Loucy (cell line): ENCODE data around the gene OR4K1.

Experiments used
- H2AFZ ChIP-seq: fragments of 200-600 bp; sonication (generic); 2 replicates; pipeline ENCODE4 v1.6.0; 2016; ENCODE audit warnings: antibody characterized with exemption, mild to moderate bottlenecking, low read length, moderate library complexity
- H3F3A ChIP-seq: fragments of 200-600 bp; 2 replicates; pipeline ENCODE4 v1.6.0; 2016; ENCODE audit warnings: antibody characterized with exemption, low read depth, mild to moderate bottlenecking
- H3K27me3 ChIP-seq: fragments of 200-600 bp; sonication (generic); 2 replicates; pipeline ENCODE4 v1.6.1; 2014; ENCODE audit warnings: low read length, mild to moderate bottlenecking; ENCODE audit not compliant: insufficient read depth, poor library complexity, severe bottlenecking
- H3K36me3 ChIP-seq: fragments of 200-600 bp; sonication (generic); 2 replicates; pipeline ENCODE4 v1.6.1; 2016; ENCODE audit warnings: low read length; ENCODE audit not compliant: insufficient read depth
- H3K4me1 ChIP-seq: fragments of 200-600 bp; sonication (generic); 2 replicates; pipeline ENCODE4 v1.5.1; 2014; ENCODE audit warnings: low read length, mild to moderate bottlenecking; ENCODE audit not compliant: insufficient read depth, poor library complexity, severe bottlenecking
- H3K4me2 ChIP-seq: fragments of 200-600 bp; sonication (generic); 2 replicates; pipeline ENCODE4 v1.6.0; 2014; ENCODE audit warnings: antibody characterized with exemption, low read length, low read depth, mild to moderate bottlenecking; ENCODE audit not compliant: poor library complexity, severe bottlenecking
- H3K4me3 ChIP-seq: fragments of 200-600 bp; sonication (generic); 2 replicates; pipeline ENCODE4 v1.5.1; 2014; ENCODE audit warnings: low read length, mild to moderate bottlenecking, mixed read lengths; ENCODE audit not compliant: poor library complexity, severe bottlenecking
- H3K79me2 ChIP-seq: fragments of 200-600 bp; sonication (generic); 2 replicates; pipeline ENCODE4 v1.6.1; 2014; ENCODE audit warnings: low read length; ENCODE audit not compliant: insufficient read depth
- H3K9ac ChIP-seq: fragments of 200-600 bp; sonication (generic); 2 replicates; pipeline ENCODE4 v1.6.0; 2014; ENCODE audit warnings: mild to moderate bottlenecking, low read depth, low read length, moderate library complexity; ENCODE audit not compliant: poor library complexity, severe bottlenecking
- H3K9me2 ChIP-seq: fragments of 200-600 bp; sonication (generic); replicated peaks from 2 replicates; pipeline ENCODE4 v1.6.1; 2016; ENCODE audit warnings: low read depth, low read length, mixed read lengths
- H3K9me3 ChIP-seq: fragments of 200-600 bp; sonication (generic); 2 replicates; pipeline ENCODE4 v1.6.1; 2014; ENCODE audit warnings: mild to moderate bottlenecking, antibody characterized with exemption, low read length, low read depth; ENCODE audit not compliant: insufficient read depth
- H4K20me1 ChIP-seq: fragments of 200-600 bp; sonication (generic); 2 replicates; pipeline ENCODE4 v1.6.0; 2014; ENCODE audit warnings: antibody characterized with exemption, low read length, mild to moderate bottlenecking; ENCODE audit not compliant: insufficient read depth, poor library complexity, severe bottlenecking
- EZH2phosphoT487 ChIP-seq: fragments of 200-600 bp; IDR thresholded peaks from 2 replicates; pipeline ENCODE4 v1.6.1; 2018; ENCODE audit warnings: antibody characterized with exemption, mild to moderate bottlenecking, moderate library complexity, borderline replicate concordance
- TF ChIP-seq, protein P1 (sequence below): fragments of 200-600 bp; sonication (generic); conservative IDR thresholded peaks from 2 replicates; pipeline ENCODE4 v1.5.1; 2014; ENCODE audit warnings: mild to moderate bottlenecking, antibody characterized with exemption, low read length

Gene OR4K1

DNA sequence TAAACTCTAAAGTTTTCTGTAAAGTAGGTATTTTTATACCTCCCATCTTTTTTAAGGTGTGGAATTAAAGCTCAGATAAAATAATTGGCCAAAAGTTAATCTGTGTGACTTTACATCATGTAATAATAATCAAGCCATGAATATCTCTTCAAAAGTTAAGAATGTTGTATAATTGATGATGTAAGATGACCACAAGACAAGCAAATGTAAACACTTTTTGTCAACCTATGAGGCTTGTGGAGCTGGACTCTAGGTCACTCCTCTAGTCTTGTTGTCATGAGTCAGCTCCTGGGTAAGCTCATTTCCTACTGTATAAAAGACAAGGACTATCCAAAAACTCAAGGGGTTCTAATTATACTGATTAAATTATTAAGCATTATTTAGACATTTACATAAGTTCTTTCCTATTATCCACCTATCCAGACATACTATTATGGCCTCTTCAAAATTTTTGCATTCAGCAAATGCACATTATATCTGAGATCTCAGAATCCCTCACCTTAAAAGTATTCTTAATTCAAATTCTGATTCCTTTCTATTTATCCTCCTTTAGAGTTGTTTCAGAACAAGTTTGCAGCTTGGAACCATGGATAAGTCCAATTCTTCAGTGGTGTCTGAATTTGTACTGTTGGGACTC lies 10.6 kb upstream of the OR4K1 start, which contains the start of gene OR4K5:
TSS of gene OR4K5 (plus strand) at position 587 of the 637 bp plus-strand sequence. CDS start at position 587, 0 bp downstream.
- H3F3A ChIP-seq = no peaks in the 10 kb centered on the region
- H3K4me1 ChIP-seq = no peaks in the 10 kb centered on the region
- TF ChIP-seq EZH2phosphoT487 = no peak
- TF ChIP-seq, protein P1, sequence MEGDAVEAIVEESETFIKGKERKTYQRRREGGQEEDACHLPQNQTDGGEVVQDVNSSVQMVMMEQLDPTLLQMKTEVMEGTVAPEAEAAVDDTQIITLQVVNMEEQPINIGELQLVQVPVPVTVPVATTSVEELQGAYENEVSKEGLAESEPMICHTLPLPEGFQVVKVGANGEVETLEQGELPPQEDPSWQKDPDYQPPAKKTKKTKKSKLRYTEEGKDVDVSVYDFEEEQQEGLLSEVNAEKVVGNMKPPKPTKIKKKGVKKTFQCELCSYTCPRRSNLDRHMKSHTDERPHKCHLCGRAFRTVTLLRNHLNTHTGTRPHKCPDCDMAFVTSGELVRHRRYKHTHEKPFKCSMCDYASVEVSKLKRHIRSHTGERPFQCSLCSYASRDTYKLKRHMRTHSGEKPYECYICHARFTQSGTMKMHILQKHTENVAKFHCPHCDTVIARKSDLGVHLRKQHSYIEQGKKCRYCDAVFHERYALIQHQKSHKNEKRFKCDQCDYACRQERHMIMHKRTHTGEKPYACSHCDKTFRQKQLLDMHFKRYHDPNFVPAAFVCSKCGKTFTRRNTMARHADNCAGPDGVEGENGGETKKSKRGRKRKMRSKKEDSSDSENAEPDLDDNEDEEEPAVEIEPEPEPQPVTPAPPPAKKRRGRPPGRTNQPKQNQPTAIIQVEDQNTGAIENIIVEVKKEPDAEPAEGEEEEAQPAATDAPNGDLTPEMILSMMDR = no peak
- no peaks in the 10 kb centered on the region for H3K9me3 ChIP-seq
- no peaks in the 10 kb centered on the region for H3K36me3 ChIP-seq
- no peaks in the 10 kb centered on the region for H4K20me1 ChIP-seq
- no peak within 1 kb of the TSS for H3K4me2 ChIP-seq
- no peaks in the 10 kb centered on the region for H3K27me3 ChIP-seq
- H3K79me2 ChIP-seq = no peaks in the 10 kb centered on the region
- H3K9ac ChIP-seq = no peak within 1 kb of the TSS
- H3K9me2 ChIP-seq = no peaks in the 10 kb centered on the region
- no peak within 1 kb of the TSS for H3K4me3 ChIP-seq
- no peak within 1 kb of the TSS for H2AFZ ChIP-seq

DNA sequence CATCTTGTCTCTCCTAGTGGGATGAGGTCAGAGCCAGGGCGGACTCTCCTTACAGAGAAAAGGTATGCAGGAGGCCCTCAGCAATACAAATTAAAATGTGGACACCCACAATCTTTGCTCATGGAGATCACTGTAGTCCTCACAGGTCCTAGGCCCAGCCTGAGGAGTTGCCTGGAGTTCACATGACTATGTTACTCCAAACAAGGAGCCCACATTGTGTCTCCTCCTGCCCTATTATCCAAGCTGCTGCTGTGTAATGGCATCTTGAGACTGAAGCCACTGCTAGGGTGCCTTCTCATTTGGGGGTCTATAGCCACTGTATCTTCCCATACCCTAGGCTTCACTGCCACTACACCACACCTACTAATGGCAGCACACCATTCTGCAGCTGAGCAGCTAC lies 11.0 kb downstream of the OR4K1 start:
- Histone ChIP-seq H3K9me3 (no peaks in the 10 kb centered on the region), H3F3A (no peaks in the 10 kb centered on the region), H3K36me3 (no peaks in the 10 kb centered on the region), H2AFZ (no peak overlapping the region), H3K9me2 (no peaks in the 10 kb centered on the region), H4K20me1 (no peaks in the 10 kb centered on the region), H3K9ac (no peak overlapping the region), H3K4me2 (no peak overlapping the region), H3K4me3 (no peak overlapping the region), H3K27me3 (no peaks in the 10 kb centered on the region), H3K4me1 (no peaks in the 10 kb centered on the region), H3K79me2 (no peaks in the 10 kb centered on the region)
- TF ChIP-seq, protein P1 = no peak
- no peak for TF ChIP-seq EZH2phosphoT487

DNA sequence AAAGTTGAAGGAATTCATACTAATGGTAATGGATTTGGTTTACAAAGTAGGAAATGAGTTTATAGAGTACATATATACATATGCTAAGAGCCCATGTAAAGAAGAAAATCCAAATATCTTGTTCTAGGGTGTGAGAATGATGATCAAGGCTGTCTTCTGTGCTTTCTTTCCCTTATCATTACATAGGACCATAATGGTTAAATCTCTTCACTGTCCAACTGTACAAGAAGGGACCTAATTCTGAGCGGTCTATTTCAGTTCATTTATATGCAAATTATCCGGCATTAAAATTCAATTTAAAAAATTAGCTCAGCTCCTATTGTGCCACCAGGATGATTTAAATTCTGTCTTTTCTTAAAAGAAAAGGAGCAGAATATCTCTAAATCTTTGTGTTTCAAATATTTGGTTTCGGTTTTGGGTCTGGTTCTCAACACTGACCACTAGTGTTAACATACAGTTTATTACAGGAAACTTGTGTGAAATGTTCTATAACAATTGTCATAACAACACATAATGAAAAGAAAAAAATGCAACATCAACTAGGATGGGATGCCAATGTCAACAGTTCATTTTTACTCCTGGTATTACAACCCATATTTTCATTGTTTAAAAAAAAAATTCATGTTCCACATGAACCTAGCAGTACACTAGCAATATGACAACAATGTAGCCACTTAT lies 16.8 kb downstream of the OR4K1 start:
- no peak overlapping the region for H3K4me3 ChIP-seq
- H3F3A ChIP-seq = no peaks in the 10 kb centered on the region
- no peaks in the 10 kb centered on the region for H3K36me3 ChIP-seq
- H3K9me2 ChIP-seq = no peaks in the 10 kb centered on the region
- no peaks in the 10 kb centered on the region for H3K4me1 ChIP-seq
- H3K27me3 ChIP-seq = no peaks in the 10 kb centered on the region
- H3K9ac ChIP-seq = no peak overlapping the region
- TF ChIP-seq EZH2phosphoT487 = no peak
- TF ChIP-seq, protein P1 = peak; percentile 40
- no peaks in the 10 kb centered on the region for H4K20me1 ChIP-seq
- peak overlapping the region; percentile 12 for H3K4me2 ChIP-seq
- no peaks in the 10 kb centered on the region for H3K9me3 ChIP-seq
- H2AFZ ChIP-seq = no peak overlapping the region
- H3K79me2 ChIP-seq = no peaks in the 10 kb centered on the region
